Activated CD4-positive, alpha-beta T cell treated with anti-CD3 and anti-CD28 coated beads, Interleukin-2, amount 50 U/mL, for 16 hours (primary cell): Measurements from ENCODE around the gene TOR3A.
"Not testable (repeated sequence)": the region's sequence is repeated elsewhere in the genome, so short reads cannot be mapped to it uniquely, and the experiment has no call there.

Source experiments
- DNase-seq: peaks from one replicate; pipeline ENCODE4 v3.0.0-alpha.2; 2020

The TOR3A gene, protein sequence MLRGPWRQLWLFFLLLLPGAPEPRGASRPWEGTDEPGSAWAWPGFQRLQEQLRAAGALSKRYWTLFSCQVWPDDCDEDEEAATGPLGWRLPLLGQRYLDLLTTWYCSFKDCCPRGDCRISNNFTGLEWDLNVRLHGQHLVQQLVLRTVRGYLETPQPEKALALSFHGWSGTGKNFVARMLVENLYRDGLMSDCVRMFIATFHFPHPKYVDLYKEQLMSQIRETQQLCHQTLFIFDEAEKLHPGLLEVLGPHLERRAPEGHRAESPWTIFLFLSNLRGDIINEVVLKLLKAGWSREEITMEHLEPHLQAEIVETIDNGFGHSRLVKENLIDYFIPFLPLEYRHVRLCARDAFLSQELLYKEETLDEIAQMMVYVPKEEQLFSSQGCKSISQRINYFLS

DNA sequence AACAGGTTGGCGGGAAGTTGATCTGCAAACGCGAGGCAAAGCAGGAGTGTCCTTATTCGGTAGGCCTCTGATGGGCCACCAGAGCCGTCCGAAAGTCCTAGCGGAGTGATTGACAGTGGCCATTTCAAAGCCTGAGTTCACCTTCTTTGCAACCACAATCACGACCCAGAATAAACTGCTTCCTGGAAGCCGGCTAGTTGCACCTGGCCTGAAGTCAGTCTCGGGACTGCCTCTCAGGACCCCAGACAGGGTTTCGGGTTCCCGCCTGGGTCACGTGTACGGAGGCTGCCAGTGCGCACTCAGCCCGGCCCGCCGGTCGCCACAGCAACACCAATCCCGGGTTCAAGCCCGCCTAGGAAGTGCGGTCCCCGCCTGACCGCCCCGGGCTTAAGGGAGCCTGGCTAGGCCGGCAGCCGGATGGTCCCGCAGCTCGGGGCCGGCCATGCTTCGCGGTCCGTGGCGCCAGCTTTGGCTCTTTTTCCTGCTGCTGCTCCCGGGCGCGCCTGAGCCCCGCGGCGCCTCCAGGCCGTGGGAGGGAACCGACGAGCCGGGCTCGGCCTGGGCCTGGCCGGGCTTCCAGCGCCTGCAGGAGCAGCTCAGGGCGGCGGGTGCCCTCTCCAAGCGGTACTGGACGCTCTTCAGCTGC, at the start of gene TOR3A:
Gene TOR3A, plus strand, starts transcription at position 384 of the 646 bp plus-strand sequence. Its CDS starts 59 bp downstream, at position 443.
- DNase-seq: peak; percentile 95

DNA sequence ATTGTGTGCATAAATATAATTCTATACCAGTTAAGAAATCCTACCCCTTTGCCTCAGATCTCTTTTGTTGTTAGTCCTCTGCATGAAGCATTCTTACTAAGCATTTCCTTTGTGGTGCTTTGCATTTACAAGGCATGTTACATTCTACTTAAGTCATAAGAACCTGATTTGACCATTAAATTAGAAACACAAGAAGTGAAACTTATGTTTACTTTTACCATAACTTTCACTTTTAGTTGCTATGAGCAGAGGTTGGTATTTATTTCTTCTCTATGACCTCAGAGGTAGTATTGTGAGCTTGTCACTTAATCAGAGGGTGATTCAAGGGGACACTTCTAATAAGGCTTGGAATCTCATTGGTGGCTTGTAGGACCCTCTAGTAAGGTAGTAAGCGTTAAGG, 47.1 kb upstream of the TOR3A start:
- DNase-seq: peak; percentile 84

DNA sequence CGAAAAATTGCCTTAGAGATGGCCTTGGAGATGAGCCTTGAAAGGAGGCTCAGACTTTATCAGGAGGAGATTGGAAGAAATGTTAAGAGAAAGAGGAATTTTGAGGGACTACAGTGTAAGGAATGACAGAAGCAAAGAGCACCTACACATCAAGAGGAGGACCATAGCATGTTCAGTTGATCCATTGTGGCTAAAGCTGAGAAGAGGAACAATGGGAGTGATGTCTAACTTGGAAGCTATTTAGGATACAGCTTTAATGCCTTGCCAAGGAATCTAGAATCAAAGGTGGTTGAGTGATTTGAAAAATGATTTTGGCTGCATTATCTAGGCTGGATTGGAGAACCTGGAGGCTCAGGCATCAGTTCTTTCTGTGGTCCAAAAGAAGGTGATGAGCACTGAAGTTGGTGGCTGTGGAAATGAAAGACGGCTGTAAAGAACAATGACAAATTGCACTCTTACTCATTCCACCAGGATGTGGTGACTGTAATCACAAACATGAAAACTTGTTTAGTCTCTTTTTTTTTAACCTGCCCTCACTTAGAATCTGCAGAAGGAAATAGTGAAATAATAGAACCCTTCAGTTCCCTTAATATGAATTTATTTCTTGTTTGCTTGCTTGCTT, 44.9 kb upstream of the TOR3A start:
- DNase-seq: peak; percentile 81

DNA sequence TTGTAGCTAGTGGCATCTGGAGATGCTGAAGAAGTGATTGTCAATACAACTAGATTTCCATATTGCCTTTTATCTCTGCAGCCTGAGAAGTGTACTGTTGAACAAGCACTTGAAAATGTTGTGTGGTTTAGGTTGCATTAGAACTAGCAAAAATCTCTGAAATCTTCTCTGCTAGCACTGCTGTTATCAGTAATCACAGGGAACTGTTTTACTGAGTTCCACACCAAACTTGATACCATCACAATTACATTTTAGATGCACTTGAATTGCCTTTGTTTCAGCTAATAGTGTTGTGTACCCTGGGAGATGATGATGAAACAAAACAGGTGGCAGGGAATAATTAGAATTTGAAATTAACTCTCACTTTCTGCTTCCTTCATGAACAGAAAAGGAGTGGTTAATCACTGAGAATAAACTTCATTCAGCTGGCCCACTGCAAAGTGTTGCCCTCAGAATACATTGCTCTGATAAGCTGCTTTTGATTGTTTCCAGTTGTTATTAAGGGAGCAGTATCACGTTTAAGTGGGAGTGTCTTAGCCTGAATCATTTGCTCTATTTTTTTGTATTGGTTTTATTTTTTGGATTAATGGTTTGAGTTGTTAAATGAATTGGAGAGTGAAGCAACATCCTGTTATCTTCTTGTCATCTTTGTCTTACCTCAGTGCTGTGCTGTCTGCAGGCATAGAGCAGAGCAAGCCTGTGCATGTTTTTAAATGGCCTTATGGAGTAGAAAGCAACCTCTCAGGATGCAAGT, 43.2 kb upstream of the TOR3A start:
- peak; percentile 45 for DNase-seq

DNA sequence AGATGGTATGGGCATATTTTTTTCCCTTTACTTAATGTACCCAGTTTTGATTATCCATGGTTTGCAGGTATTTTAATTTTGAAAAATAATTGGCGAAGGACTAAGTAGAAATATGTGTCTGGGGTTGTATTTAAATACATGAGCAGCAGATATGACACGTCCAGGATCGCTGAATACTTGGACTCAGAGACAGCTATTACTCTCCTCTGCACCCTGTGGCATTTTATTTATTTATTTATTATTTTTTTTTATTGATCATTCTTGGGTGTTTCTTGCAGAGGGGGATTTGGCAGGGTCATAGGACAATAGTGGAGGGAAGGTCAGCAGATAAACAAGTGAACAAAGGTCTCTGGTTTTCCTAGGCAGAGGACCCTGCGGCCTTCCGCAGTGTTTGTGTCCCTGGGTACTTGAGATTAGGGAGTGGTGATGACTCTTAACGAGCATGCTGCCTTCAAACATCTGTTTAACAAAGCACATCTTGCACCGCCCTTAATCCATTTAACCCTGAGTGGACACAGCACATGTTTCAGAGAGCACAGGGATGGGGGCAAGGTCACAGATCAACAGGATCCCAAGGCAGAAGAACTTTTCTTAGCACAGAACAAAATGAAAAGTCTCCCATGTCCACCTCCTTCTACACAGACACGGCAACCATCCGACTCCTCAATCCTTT, 42.2 kb upstream of the TOR3A start:
- DNase-seq: not testable (repeated sequence)

DNA sequence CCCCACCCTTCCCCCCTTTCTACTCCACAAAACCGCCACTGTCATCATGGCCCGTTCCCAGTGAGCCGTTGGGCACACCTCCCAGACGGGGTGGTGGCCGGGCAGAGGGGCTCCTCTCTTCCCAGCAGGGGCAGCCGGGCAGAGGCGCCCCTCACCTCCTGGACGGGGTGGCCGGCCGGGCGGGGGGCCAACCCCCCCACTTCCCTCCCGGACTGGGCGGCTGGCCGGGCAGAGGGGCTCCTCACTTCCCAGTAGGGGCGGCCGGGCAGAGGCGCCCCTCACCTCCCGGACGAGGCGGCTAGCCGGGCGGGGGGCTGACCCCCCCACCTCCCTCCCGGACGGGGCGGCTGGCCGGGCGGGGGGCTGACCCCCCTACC, 41.7 kb upstream of the TOR3A start:
- not testable (repeated sequence) for DNase-seq

DNA sequence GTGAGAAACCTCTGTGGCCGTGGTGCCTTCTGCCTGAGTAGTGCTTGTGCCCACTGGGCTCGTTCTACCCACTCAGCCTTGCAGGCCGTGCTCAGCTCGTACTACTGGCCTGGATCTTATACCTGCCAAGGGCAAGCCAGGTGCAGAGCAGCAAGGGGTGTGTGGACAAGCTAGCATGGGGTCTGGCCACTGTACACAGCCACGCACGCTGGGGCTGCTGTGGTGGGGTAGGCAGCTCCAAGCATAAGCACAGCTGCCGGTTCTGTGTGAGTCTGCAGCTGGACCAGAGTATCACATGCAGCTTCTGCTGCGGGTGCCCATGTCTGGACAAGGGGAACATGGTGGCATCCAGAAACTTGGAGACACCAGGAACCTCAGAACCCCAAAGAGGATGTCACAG, 39.8 kb upstream of the TOR3A start:
- no peak for DNase-seq

DNA sequence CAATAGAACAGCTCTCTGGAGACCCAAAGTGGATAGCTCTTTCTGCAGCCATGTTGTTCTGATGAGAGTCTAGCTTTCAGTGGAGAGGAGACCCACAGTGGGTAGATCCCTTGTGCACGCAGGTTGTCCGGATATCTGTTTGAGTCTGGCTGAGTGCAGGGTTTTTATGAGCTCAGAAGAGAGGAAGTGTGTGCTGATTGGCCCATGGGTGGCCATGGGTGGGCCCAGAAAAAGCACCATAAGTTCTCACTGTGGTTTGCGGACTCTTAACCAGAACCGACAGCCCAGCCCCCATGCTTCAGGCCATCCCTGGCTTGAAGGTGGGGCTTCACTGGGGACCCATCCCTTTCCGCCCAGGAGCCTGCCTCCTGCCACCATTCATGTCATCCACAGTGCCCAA, 39.2 kb upstream of the TOR3A start:
- DNase-seq: no peak

DNA sequence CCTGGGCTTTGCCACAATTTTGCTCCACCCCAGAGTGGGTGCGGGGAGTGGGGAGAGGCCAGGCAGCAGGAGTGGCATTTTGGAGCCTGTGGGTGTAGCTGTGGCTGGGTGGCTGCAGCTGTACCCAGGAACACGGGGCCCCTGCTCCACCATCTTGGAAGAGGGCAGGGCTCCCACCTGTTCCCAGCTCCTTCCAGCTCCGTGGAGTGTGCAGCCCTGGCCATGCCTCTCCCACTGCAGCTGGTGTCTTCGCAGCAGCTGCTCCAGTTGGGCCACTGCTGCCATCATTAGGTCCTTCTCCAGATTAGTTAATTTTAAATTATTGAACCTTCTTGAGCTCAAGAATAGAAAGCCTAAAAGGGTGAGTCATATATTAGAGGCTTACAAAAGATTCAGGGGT, 38.6 kb upstream of the TOR3A start:
- no peak for DNase-seq

DNA sequence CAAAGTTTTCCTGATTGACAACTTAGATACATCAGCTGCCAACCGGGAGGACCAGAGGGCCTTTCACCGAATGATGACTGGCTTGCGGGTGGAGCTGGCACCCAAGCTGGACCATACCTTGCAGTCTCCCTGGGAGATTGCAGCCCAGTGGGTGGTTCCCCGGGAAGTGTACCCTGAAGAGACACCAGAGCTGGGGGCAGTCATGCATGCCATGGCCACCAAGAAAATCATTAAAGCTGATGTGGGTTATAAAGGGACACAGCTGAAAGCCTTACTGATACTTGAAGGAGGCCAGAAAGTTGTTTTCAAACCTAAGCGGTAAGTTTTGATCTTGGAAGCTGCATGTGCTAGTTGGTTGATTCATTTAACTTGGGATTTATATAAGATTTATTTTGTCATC, 38.0 kb upstream of the TOR3A start:
- no peak for DNase-seq

DNA sequence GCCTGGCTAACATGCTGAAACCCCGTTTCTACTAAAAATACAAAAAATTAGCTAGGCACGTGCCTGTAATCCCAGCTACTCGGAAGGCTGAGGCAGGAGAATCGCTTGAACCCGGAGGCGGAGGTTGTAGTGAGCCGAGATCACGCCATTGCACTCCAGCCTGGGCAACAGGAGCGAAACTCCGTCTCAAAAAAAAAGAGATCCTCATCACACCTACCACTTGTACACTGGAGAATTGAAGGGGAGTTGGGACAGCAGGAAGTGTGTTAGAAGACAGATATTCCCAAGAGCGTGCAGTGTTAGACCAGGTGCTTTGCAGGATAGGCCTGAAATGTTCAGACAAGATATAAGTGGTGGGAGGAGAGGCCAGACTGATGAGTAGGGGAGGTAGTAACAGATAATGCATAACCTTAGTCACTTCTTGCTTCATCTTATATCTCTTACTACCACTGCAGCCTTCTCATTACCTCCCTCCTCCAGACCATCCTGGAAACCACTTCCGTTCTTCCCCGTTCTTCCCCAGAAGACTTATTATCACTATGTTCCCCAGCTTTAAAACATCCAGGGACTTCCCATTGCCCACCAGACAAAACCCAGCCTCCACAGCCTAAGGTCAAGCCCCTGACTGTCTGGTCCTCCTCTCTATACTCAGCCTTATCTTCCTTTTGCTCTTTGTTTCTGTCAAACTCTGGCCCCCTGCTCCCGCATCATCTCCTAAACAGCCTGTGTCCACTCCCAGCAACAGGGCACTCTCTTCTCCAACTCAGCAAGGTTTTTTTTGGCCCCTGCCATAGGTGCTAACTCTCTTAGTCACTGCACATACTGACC, 34.8 kb upstream of the TOR3A start:
- DNase-seq: no peak

DNA sequence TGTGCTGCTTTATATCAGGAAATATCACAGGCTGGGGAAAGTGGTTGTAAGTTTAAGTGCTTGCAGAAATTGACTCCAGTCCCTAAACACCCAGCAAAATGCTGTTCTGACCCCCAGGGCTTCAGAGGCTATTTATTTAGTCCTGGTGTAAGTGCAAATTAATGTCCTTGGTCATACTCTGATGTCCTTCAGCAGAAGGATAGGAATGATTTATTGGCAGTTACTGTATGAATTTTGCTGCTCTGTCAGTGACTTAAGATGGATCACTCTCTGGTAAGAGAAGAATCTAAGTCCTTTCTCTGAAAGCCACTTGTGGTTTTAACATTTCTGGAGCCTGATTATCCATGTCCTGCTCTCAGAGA, 34.3 kb upstream of the TOR3A start:
- DNase-seq: no peak

DNA sequence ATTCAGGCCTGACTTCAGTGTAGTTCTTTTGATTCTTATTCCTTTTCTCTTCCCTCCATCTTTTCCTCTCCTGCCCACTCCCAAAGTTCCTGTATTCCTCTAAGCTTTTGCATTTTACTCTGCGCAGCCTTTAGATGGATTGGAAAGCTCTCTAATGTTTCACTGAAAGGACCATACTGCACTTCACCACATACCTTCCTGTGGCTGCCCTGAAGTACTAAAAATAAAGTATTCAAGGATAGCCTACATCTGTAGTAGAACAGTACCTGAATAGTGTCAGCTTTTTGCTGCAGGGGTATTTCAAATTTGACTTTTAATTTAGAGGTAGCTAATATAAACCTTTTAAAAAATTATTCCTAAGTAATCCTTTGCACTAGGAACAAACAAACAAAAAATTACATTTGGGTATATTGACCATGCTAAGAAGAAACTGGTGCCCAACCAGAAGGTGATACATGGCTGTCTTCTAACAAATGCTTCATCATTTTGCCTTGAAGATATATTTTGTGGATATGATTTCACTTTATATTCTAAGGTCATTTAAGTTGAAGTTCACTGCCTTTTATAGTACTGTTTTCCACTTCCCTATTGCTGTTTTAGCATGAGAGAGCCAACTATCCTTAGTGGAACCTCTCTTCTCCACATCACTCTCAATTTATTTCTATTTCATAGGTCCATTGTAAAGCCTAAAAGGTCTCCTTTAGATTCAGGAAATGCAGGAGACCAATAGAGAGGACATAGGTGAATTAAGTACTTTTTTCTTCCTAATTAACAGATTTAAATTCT, 33.3 kb upstream of the TOR3A start:
- DNase-seq: no peak

DNA sequence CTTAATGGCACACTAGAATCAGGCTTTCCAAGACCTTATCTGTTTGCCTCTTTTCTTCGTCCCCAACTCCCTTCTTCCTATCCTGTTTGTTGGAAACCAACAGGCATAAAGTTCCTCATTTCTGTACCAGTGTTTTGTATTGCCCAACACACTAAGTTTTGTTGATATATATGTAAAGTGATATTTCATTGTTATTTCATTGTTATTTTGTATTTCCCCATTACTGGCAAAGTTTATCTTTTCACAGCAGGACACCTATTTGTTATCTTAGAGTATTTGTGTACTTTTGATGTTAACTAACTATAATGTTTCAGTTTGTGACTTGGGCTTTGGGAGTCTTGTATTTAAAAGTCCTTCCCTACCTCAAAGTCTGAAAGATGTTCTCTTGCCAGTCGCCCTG, 29.1 kb upstream of the TOR3A start:
- DNase-seq: no peak

DNA sequence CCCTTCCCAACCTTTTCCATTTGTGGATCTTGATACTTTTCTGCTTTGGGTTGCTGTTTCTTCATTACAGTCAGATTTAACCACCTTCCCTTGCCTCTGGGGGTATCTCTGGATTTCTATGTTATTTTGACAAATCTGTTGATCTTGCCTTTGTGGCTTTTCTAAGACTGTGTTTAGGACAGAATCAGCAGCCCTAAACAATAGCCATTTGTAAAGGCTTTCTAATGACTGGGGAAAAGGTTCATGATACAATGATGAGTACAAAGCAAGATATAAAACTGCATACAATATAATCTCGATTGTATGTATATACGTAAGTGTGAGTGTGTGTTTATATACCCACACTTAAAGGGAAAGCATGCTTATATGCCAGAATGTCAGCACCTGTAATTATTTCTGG, 28.4 kb upstream of the TOR3A start:
- DNase-seq: no peak

DNA sequence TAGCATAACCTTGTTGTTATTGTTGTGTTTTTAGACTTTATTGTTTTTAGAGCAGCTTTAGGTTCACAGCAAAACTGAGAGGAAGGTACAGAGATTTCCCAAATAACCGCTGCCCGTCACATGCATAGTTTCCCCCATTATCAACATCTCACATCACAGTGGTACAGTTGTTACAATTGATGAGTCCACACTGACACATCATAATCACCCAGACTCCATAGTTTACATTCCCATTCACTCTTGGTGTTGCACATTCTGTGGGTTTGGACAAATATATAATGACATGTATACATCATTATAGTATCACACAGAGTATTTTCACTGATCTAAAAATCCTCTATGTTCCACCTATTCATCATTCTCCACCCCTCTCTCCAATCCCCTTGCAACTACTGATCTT, 25.9 kb upstream of the TOR3A start:
- DNase-seq: no peak

DNA sequence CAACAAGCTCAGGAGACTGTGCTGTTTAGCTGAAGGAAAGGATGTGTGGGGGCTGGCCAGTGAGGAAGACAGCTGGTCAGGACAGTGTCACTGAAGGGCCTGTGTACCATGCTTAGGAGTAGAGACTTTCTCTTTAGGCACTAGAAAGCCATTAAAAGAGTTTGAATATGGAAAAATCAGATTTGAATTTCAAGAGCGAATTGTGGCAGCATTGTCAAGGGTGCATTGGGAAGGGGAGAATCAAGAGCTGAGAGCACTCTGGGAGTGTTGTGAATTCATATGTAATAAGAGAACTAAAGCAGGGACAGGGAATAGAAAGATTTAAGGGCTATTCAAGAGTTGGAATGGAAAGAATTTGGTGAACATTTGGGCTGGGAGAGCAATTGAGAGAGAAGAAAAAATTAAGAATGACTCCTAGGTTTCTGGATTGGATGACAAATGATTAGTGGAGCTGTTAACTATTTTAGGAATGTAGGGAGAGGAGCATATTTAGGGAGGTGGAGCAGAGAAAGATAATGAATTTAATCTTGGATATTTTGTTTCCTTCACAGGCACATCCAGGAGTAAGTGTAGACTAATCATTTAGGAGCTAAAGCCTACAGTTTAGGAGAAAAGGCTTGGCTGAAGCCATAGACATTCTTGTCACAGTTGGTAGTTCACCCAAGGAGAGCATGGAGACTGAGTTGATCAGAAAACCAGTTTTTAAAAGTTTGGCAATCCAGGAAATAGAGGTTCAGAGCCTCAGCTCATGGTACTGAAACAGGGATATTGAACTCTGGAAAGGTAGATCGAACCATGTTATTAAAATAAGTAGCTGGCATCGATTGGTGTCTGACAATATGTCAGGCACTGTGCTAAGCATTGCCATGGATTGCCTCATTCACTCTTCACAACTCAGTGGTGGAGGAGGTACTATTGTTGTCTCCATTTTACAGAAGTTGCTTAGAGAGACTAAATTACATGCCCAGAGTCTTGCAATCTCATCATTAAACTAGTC, 23.1 kb upstream of the TOR3A start:
- no peak for DNase-seq

DNA sequence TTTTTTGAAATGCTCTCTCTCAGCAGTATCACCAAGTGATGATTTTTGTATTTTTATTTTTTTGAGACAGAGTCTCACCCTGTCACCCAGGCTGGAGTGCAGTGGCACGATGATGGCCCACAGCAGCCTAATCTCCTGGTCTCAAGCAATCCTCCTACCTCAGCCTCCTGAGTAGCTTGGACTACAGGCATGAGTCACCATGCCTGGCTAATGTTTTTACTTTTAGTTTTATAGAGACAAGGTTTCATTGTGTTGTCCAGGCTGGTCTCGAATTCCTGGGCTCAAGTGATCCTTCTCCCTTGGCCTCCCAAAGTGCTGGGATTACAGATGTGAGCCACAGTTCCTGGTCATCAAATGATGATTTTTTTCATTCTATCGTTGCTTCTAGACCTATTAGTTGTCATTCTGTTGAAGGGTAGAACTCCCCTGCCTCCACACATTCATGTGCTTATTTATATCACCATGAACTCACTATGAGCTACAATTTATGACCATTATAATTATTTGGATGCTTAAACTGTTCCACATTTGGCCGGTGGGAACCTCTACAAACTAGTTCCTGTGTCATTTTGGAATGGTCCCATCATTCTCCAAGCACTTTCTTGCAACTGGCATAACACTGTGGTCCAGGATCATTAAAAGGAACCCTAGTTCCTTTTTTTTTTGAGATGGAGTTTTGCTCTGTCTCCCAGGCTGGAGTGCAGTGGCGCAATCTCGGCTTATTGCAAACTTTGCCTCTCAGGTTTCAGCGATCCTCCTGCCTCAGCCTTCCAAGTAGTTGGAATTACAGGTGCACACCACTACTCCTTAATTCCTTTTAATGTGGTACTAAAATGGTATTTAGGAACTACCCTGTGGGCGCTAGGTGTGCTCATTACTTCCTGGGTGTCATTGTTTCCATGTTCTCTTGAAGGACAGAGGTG, 20.2 kb upstream of the TOR3A start:
- no peak for DNase-seq

DNA sequence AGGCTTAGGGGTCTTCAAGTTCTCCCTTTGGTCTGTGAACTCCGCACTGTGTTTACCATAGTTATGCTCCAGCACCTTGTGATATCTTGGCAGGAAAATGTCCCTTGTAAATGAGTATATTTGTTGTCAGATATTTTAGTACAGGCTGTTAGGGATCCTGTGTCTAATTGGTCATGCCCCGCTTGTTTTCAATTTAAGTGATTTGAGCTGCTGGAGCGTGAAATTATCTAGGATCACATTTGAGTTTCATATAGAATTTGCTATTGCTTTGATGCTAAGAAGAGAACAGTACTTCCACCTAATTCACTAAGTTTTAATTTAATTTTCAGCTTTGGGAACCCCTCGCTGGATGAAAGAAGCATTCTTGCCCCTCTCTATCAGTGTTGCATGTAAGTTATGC, 15.4 kb upstream of the TOR3A start:
- no peak for DNase-seq
